IPS DF 4.7 (cell line): ENCODE measurements around the gene RPS25.
"Not testable (repeated sequence)": the region's sequence is repeated elsewhere in the genome, so short reads cannot be mapped to it uniquely, and the experiment has no call there.

Source experiments
- DNase-seq: peaks from one replicate; pipeline ENCODE4 v3.0.0-alpha.2; 2013; ENCODE audit warnings: low spot score; ENCODE audit errors: extremely low read depth

RPS25 gene

DNA sequence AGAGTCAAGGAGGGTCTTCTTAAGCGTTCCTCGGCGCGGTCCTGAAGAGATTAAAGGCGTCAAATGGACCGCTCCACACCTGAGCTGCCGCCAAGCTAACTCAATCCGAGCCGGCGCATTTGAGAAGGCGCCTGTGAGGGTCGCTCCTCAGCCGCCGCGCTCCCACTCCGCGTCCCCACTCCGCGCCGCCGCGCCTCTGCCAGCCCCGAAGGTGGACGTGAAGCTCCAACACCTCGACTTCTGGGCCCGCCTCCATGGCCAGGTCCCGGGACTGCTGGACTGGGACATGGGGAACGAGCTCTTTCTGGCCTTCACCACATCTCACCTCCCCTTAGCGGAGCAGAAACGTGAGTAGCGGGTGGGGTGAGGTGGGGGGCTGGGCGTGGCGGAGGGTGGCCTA lies 46.5 kb downstream of the RPS25 start, which contains the start of gene FOXR1:
Gene FOXR1, plus strand, starts transcription at position 116 of the 400 bp plus-strand sequence. Its CDS starts 171 bp downstream, at position 287.
- DNase-seq: no peak

DNA sequence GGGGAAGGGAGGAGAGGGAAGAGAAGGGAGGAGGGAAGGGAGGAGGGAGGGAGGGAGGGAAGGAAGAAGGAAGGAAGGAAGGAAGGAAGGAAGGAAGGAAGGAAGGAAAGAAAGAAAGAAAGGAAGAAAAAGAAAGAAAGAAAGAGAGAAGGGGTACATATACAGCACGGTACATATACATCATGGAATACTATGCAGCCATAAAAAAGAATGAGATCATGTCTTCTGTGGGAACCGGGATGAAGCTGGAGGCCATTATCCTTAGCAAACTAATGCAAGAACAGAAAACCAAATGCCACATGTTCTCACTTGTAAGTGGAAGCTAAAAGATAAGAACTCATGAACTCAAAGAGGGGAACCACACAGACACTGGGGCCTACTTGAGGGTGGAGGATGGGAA lies 48.6 kb downstream of the RPS25 start:
- not testable (repeated sequence) for DNase-seq
